Aorta (tissue), 5 donors: Measurements from ENCODE around the gene TMCO4. TPM values are rescaled to one million over a fixed set of nuclear protein-coding genes. Genes with fewer than 3 reads are reported as not detected.
A peak's percentile ranks its signal among the peaks of the same experiment; 100 is the strongest.

Experiments
- ATAC-seq: fragments of 200-7000 bp; cut with Tn5 transposase; one replicate; pipeline ENCODE4 v1.9.1; 2022; ENCODE audit warnings: moderate library complexity; ENCODE audit not compliant: low FRiP score
- DNase-seq, 2 donors: peaks; one replicate each; pipeline ENCODE4 v3.0.0-alpha.2; 2020
- H3K27ac ChIP-seq, 2 donors: one replicate each; pipeline ENCODE4 v1.5.1; 2013; ENCODE audit warnings: low read length in 2 of 2, mild to moderate bottlenecking in 2 of 2, moderate library complexity in 2 of 2, control low read depth in 1 of 2, inconsistent platforms in 1 of 2, low read depth in 1 of 2
- H3K27me3 ChIP-seq, 2 donors: one replicate each; pipeline ENCODE4 v1.6.1; 2013; ENCODE audit warnings: control low read depth in 1 of 2, low read length in 1 of 2, mild to moderate bottlenecking in 1 of 2, moderate library complexity in 1 of 2; ENCODE audit not compliant: insufficient read depth in 2 of 2, control insufficient read depth in 1 of 2
- H3K36me3 ChIP-seq, 2 donors: one replicate each; pipeline ENCODE4 v1.6.1; 2013; ENCODE audit warnings: control low read depth in 1 of 2, low read length in 1 of 2, mild to moderate bottlenecking in 1 of 2; ENCODE audit not compliant: insufficient read depth in 2 of 2, control insufficient read depth in 1 of 2
- H3K4me1 ChIP-seq, 2 donors: one replicate each; pipeline ENCODE4 v1.6.1; 2013; ENCODE audit warnings: low read length in 2 of 2, control low read depth in 1 of 2, mild to moderate bottlenecking in 1 of 2, moderate library complexity in 1 of 2; ENCODE audit not compliant: insufficient read depth in 2 of 2, control insufficient read depth in 1 of 2
- H3K4me3 ChIP-seq, 2 donors: one replicate each; pipeline ENCODE4 v1.5.1; 2013; ENCODE audit warnings: low read length in 2 of 2, control low read depth in 1 of 2, mild to moderate bottlenecking in 1 of 2
- H3K9me3 ChIP-seq: one replicate; pipeline ENCODE4 v1.6.1; 2013; ENCODE audit warnings: mild to moderate bottlenecking, low read length; ENCODE audit not compliant: control insufficient read depth
- WGBS, 2 donors: extraction: QIAGEN DNeasy Blood & Tissue Kit; methylation state at CpG; one replicate each; pipeline ENCODE4 v1.1.7; 2013; 5-methylcytosine and 5-hydroxymethylcytosine counted together
- intact Hi-C, 2 donors: fragments of 100-400 bp; cut with DNase I; formaldehyde crosslinking; loops; one replicate each; pipeline versions ENCODE4 v1.14.2 to v1.15.0; 2022
- polyA plus RNA-seq, 2 donors: library from polyadenylated mRNA; stranded (reverse); fragments of 200-250 nt; gene quantifications; one replicate each; pipeline ENCODE4 v1.2.3, GENCODE V29; 2013
- total RNA-seq, 2 donors: library from RNA; stranded (reverse); fragmentation: NEBNext Ultra II Directional; extraction: Animal tissue kit (Norgen Biotek cat#: 25700); gene quantifications; one replicate each; pipeline ENCODE4 v1.2.1, GENCODE V29; 2021
- donor health status: healthy with polysubstance abuse.
- donor health status: Bipolar disorder and iron deficiency.
- donor health status: DM: no; HTN: no; CAD: no.
- donor health status: DM: no; HTN: no; CAD: no.
- donor health status: DM: yes; HTN: yes; CAD: no.

The TMCO4 gene
- total and polyA plus RNA-seq, 4 donors: 18.7 to 37.1 (median 27.9) TPM

DNA sequence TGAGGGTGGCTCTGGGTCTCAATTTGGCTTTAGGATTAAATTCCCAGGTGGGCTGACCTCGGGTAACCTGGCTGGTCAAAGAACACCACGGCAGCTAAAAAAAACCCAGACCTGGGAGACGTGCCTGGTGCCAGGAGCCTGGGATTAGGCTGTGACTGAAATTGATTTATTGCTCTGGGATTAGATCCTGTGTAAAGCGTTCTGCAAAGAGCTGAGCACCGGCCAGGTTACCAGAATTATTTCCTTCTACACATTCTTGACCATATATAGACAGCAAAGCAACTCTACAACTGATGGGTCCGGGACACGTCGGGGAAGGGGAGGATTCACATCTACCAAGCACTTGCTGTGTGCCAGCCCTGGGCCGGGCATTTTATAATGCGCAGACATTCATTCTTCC lies 45.2 kb downstream of the TMCO4 start:
- ATAC-seq (peak; percentile 86), DNase-seq (peak; percentile 73 to 85)
- H3K36me3 ChIP-seq: no peaks in the 10 kb centered on the region
- whole genome bisulfite sequencing, 2 donors: 5 to 13% methylated on average over 10 of the region's 10 CpGs
- no peaks in the 10 kb centered on the region for H3K27me3 ChIP-seq
- no peak overlapping the region for H3K4me3 ChIP-seq
- no peaks in the 10 kb centered on the region for H3K4me1 ChIP-seq
- intact Hi-C loops: loop anchor here in 1 of 2 donors (2.0 kb wide), 1 partner anchor 20 kb away; no protein-coding TSS in a partner anchor
- H3K9me3 ChIP-seq: no peaks in the 10 kb centered on the region
- H3K27ac ChIP-seq: peak overlapping the region; percentile 52 to 77

DNA sequence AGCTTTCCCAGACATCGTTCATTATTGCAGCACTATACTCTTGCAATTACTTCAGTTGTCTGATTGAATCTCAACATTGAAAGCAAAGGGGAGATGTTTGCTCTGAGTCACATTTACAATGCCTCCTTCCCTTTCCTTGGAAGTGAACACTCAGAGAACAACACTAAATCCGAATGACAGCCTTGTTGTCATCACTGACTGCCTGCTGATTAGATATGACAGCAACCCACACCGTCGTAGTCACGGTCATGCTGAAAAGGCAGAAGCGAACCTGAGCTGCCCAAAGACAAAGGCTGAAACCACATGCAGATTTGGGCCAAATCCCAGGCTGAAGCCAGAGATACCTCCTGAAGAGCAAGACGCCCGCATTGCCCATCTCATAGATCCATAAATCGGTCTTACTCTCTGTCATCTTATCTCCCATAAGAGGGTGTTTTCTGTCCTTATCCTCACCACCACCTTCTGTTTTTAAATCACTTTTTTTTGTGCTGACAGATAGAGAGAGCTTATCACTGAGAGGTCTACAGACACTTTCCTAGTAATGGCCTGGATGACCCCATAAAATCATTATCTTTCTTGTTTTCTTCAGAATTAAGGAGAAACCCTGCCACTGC lies 47.5 kb downstream of the TMCO4 start:
- Histone ChIP-seq H3K4me1 (no peaks in the 10 kb centered on the region), H3K9me3 (no peaks in the 10 kb centered on the region), H3K27me3 (no peaks in the 10 kb centered on the region), H3K27ac (no peak overlapping the region), H3K36me3 (no peaks in the 10 kb centered on the region), H3K4me3 (no peak overlapping the region)
- ATAC-seq (no peak), DNase-seq (no peak)
- 71 to 75% methylated on average over 9 of the region's 9 CpGs for WGBS, 2 donors
- intact Hi-C loops: no loop called here

DNA sequence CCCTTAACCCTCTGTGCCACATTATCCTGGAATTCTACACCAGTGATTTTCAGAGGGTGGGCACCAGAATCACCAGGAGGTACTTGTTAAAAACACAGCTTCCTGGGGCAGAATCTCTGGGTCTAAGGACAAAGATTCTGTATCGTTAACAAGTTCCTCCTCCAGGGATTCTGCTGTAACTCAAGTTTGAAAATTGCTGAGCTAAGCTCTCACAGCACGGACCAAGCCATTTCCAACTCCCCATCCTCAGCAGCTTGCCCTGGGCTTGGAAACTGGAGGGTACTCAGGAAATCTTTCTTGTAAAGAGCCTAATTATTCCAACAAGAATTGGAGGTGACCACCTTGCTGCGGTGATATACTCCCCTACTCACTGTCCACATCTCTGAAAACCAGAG lies 48.8 kb downstream of the TMCO4 start:
- no peak overlapping the region for H3K27ac ChIP-seq
- no peaks in the 10 kb centered on the region for H3K9me3 ChIP-seq
- no peaks in the 10 kb centered on the region for H3K4me1 ChIP-seq
- no peak for DNase-seq
- 88 to 92% methylated on average over 3 of the region's 3 CpGs for WGBS, 2 donors
- H3K36me3 ChIP-seq: peaks cover 0 to 4% of the 10 kb centered on the region in 2 donors
- ATAC-seq: no peak
- H3K4me3 ChIP-seq: no peak overlapping the region
- no peaks in the 10 kb centered on the region for H3K27me3 ChIP-seq
- intact Hi-C loops: no loop called here

DNA sequence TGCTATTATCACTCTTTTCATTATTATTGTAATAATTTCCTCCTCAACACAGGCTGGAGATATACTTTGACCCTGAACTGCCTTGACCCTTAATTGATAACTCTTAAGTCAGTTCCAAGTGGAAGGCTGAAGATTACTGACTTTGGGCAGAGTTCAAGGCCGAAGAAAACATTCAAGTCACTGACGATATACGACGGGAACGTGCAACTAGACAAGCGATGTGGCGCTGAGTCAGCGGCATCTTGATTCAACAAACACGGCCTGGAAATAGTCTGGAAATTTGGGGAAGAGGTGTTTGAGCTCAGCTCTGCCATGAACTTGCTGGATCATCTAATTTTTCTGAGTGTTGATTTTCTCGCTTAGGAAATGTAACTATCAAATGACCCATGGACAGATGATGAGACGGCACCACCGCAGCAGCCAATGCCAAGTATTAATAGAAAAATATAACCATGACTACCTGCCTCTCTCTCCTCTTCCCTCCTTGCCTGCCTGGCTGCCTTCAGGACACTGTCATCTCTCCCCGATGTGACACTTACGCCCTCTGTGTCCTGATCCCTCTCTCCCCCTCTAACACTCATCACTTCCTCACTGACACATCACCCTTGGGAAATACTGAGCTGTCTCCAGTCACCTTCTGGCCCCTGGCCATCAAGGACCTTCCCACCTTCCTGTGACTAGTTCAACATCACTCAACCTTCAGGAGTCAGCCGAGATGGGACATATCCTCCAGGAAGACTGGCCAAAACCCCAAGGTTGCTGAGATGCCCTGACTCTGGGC lies 49.4 kb downstream of the TMCO4 start:
- peaks cover 0 to 5% of the 10 kb centered on the region in 2 donors for H3K36me3 ChIP-seq
- DNase-seq (no peak), ATAC-seq (no peak)
- no peak overlapping the region for H3K27ac ChIP-seq
- intact Hi-C loops: no loop called here
- no peaks in the 10 kb centered on the region for H3K27me3 ChIP-seq
- H3K9me3 ChIP-seq: no peaks in the 10 kb centered on the region
- no peaks in the 10 kb centered on the region for H3K4me1 ChIP-seq
- H3K4me3 ChIP-seq: no peak overlapping the region
- WGBS, 2 donors: 67 to 73% methylated on average over 15 of the region's 15 CpGs

DNA sequence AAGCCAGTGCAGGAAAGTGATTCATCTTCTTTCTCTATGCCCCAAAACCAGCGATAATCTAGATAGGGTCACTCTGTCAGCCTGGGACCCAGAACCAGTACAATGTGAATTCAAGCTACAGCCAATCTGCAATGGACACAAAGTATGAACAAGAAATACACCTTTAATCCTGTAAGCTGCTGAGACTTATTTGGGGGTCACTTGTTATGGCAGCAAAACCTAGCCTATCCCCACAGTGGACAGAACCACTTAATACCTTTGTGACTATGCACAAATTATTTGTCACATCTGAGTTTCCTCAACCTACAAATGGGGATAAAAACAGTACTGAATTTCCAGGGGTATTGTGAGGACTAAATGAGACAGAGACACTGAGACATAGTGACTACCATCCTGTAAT lies 50.0 kb downstream of the TMCO4 start:
- H3K27me3 ChIP-seq: no peaks in the 10 kb centered on the region
- peaks cover 3 to 6% of the 10 kb centered on the region in 2 donors for H3K36me3 ChIP-seq
- intact Hi-C loops: no loop called here
- H3K4me3 ChIP-seq: no peak overlapping the region
- DNase-seq (no peak), ATAC-seq (no peak)
- H3K27ac ChIP-seq: no peak overlapping the region
- H3K4me1 ChIP-seq: no peaks in the 10 kb centered on the region
- H3K9me3 ChIP-seq: no peaks in the 10 kb centered on the region
- 96 to 100% methylated on average over 1 of the region's 1 CpG for WGBS, 2 donors

DNA sequence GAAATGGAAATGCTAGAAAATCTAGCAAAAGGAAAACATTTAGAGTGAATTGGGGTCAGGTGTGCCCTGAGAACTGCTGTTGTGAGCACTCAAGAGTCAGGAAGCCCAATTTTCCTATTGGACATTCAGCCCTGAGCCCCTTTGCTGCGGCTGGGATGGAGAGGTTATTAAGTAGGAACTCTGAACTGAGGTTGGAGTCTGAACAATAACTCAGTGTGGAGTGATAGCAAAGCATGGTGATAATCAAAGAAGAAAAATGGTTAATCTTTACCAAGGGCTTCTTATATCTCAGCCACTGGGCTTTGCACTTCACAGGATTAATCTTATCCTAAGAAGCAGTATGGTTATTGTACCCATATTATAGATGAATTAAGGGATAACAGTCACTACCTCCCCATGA lies 52.0 kb downstream of the TMCO4 start:
- H3K9me3 ChIP-seq: no peaks in the 10 kb centered on the region
- H3K27ac ChIP-seq: no peak overlapping the region
- WGBS, 2 donors: 81 to 96% methylated on average over 1 of the region's 1 CpG
- peaks cover 3 to 6% of the 10 kb centered on the region in 2 donors for H3K36me3 ChIP-seq
- no peak for ATAC-seq
- H3K4me1 ChIP-seq: no peaks in the 10 kb centered on the region
- no peak overlapping the region for H3K4me3 ChIP-seq
- intact Hi-C loops: no loop called here
- H3K27me3 ChIP-seq: no peaks in the 10 kb centered on the region
- DNase-seq: no peak

DNA sequence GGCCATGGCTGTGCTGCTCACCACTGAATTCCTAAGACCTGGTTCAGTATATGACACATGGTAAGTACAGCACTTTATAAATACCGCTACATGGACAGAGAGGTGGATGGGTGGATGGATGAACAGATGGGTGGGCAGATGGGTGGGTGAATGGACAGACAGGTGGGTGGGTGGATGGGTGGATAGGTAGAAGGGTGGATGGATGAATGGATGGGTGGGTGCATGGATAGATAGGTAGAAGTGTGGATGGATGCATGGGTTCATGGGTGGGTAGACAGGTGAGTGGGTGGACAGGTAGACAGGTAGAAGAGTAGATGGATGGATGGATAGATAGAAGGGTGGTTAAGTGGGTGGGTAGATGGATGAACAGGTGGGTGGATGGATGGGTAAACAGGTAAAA lies 54.8 kb downstream of the TMCO4 start:
- Histone ChIP-seq H3K4me1 (no peaks in the 10 kb centered on the region), H3K36me3 (peaks cover 3 to 6% of the 10 kb centered on the region in 2 donors), H3K27me3 (no peaks in the 10 kb centered on the region), H3K9me3 (no peaks in the 10 kb centered on the region), H3K4me3 (no peak overlapping the region), H3K27ac (no peak overlapping the region)
- 95 to 100% methylated on average over 1 of the region's 1 CpG for WGBS, 2 donors
- DNase-seq (no peak), ATAC-seq (no peak)
- intact Hi-C loops: no loop called here

DNA sequence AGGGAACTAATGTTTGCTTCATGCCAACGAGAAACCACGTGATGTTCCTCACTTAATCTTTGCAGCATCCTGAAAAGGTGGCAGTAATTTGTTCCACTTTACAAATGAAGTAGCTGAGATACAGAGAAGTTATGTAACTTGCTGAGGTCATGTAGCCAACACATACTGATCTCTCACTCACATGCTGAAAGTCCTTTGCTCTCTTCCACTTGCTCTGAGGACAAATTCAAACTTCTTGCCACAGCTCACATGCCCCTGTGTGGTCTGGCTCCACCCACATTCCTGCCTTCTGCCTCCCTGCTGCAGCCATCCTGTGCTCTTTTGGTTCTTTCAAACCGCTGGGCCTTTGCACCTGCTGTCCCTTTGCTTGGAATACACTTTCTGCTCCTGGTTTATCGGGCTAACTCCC lies 55.4 kb downstream of the TMCO4 start:
- WGBS, 2 donors: 63 to 67% methylated on average over 4 of the region's 4 CpGs
- H3K27ac ChIP-seq: no peak overlapping the region
- H3K36me3 ChIP-seq: peaks cover 3 to 6% of the 10 kb centered on the region in 2 donors
- intact Hi-C loops: no loop called here
- no peaks in the 10 kb centered on the region for H3K4me1 ChIP-seq
- ATAC-seq: no peak
- H3K4me3 ChIP-seq: no peak overlapping the region
- no peaks in the 10 kb centered on the region for H3K9me3 ChIP-seq
- no peaks in the 10 kb centered on the region for H3K27me3 ChIP-seq
- no peak for DNase-seq

DNA sequence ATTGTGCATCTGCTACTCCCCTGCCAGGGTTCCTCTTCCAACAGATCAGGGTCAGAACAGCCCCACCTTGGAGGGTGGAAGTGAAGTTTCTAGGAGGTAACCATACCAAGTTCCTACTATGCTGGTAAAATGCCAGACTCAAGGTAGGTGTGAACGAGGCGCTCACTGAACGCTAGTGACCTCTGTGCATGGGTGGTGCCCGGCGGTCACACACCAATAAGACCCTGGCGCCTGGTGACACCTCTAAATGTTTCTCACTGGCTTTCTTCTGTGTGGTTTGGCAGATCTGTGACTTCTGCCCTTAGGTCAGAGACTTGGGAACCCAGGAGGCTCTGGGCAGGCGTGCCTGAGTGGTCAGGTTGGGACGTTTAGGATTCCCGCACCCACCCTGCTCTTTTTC lies 55.9 kb downstream of the TMCO4 start:
- no peak overlapping the region for H3K27ac ChIP-seq
- H3K36me3 ChIP-seq: peaks cover 3 to 6% of the 10 kb centered on the region in 2 donors
- no peaks in the 10 kb centered on the region for H3K27me3 ChIP-seq
- H3K4me3 ChIP-seq: no peak overlapping the region
- no peaks in the 10 kb centered on the region for H3K9me3 ChIP-seq
- DNase-seq (no peak), ATAC-seq (no peak)
- intact Hi-C loops: no loop called here
- no peaks in the 10 kb centered on the region for H3K4me1 ChIP-seq
- 87 to 90% methylated on average over 9 of the region's 9 CpGs for WGBS, 2 donors
